Thymus (tissue), 11 donors: Measurements from ENCODE around the gene ZNF726. TPM values are rescaled to one million over a fixed set of nuclear protein-coding genes. Genes with fewer than 3 reads are reported as not detected.
"Not testable (repeated sequence)": the region's sequence is repeated elsewhere in the genome, so short reads cannot be mapped to it uniquely, and the experiment has no call there.

Experiments used
- DNase-seq, 9 donors: peaks; one replicate each; pipeline ENCODE4 v3.0.0-alpha.2; 2013; ENCODE audit warnings: low spot score in 9 of 9, low read depth in 6 of 9, missing footprints in 1 of 9
- H3K27ac ChIP-seq, 2 donors: one replicate each; pipeline ENCODE4 v1.5.1; 2013; ENCODE audit warnings: control low read depth in 1 of 2, low read depth in 1 of 2, low read length in 1 of 2, mild to moderate bottlenecking in 1 of 2, moderate library complexity in 1 of 2
- H3K27me3 ChIP-seq, 2 donors: one replicate each; pipeline ENCODE4 v1.5.1; 2013; ENCODE audit warnings: low read length in 1 of 2; ENCODE audit not compliant: control insufficient read depth in 2 of 2, insufficient read depth in 1 of 2
- H3K36me3 ChIP-seq, 2 donors: one replicate each; pipeline ENCODE4 v1.5.1; 2013; ENCODE audit warnings: low read length in 1 of 2, mild to moderate bottlenecking in 1 of 2, moderate library complexity in 1 of 2; ENCODE audit not compliant: control insufficient read depth in 2 of 2, insufficient read depth in 2 of 2
- H3K4me1 ChIP-seq, 2 donors: one replicate each; pipeline ENCODE4 v1.5.1; 2013; ENCODE audit warnings: low read length in 2 of 2; ENCODE audit not compliant: control insufficient read depth in 2 of 2, insufficient read depth in 2 of 2
- H3K4me3 ChIP-seq, 2 donors: one replicate each; pipeline ENCODE4 v1.5.1; 2013; ENCODE audit warnings: low read length in 2 of 2, control low read depth in 1 of 2, mild to moderate bottlenecking in 1 of 2
- H3K9me3 ChIP-seq, 2 donors: one replicate each; pipeline ENCODE4 v1.5.1; 2013; ENCODE audit warnings: low read length in 1 of 2, mild to moderate bottlenecking in 1 of 2; ENCODE audit not compliant: control insufficient read depth in 2 of 2, insufficient read depth in 1 of 2
- WGBS: extraction: QIAGEN DNeasy Blood & Tissue Kit; methylation state at CpG from one replicate; pipeline ENCODE4 v1.1.7; 2013; 5-methylcytosine and 5-hydroxymethylcytosine counted together
- polyA plus RNA-seq: library from polyadenylated mRNA; stranded (reverse); fragments of 200-250 nt; gene quantifications from one replicate; pipeline ENCODE4 v1.2.3, GENCODE V29; 2013
- total RNA-seq: library from RNA; stranded (reverse); fragments of 120-200 nt; gene quantifications from one replicate; pipeline ENCODE4 v1.2.4, GENCODE V29; 2013
- donor health status: healthy.

Gene ZNF726
- total and polyA plus RNA-seq, 2 donors, result 4.7 to 10.5 TPM

DNA sequence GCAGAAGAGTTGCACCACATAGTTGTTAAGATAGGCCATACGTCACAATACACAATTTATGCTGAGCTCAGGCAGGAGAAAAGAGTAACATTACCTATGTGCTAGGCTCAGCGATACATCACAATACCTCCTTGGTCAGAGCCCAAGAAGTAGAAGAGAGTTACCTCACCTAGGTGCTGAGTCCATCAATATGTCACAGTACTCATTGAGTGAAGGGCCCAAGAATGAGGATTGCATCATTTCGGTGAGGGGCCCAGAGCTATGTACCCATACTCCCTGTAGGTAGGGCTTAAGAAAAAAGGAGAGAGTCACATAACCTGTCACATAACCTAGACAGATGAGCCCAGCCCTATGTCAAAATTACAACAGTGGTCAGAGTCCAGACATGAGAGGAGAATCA is 62.6 kb downstream of the ZNF726 start:
- not testable (repeated sequence) for DNase-seq, H3K36me3 ChIP-seq, H3K27me3 ChIP-seq, H3K27ac ChIP-seq, H3K9me3 ChIP-seq, H3K4me3 ChIP-seq, H3K4me1 ChIP-seq
- WGBS, result 97% methylated on average over 3 of the region's 3 CpGs

- no peak overlapping the region for H3K27ac ChIP-seq
- WGBS, result 95% methylated on average over 1 of the region's 1 CpG
- no peaks in the 10 kb centered on the region for H3K4me1 ChIP-seq
- H3K9me3 ChIP-seq, result no peaks in the 10 kb centered on the region
- no peak overlapping the region for H3K4me3 ChIP-seq
- no peaks in the 10 kb centered on the region for H3K27me3 ChIP-seq
- no peaks in the 10 kb centered on the region for H3K36me3 ChIP-seq
- DNase-seq, result no peak
Measured at GRCh38 chr19:23978068-23978467, 63.4 kb downstream of the ZNF726 start.

DNA sequence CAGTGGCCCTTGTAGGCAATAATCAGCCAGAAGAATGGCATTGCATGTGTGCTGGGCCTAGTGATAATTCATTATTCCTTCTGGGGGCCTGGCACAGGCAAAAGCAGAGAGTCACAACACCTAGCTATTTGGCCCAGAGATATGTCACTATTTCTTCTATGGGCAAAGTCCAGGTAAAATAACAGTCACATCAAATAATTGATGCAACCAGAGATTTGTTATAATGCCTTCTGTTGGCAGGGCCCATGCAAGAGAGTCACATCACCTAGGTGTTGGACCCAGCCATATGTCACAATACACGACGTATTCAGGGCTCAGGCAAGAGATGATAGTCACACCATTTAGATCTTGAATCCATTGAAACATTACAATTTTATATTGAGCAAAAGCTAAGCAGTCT is 66.1 kb downstream of the ZNF726 start:
- Histone ChIP-seq H3K27ac (no peak overlapping the region), H3K36me3 (no peaks in the 10 kb centered on the region), H3K27me3 (no peaks in the 10 kb centered on the region), H3K4me1 (no peaks in the 10 kb centered on the region), H3K9me3 (no peaks in the 10 kb centered on the region), H3K4me3 (no peak overlapping the region)
- DNase-seq, result no peak
- WGBS, result 95% methylated on average over 2 of the region's 2 CpGs

GRCh38 chr19:23981863-23982262 is 67.2 kb downstream of the ZNF726 start:
- Histone ChIP-seq H3K36me3 (no peaks in the 10 kb centered on the region), H3K27me3 (no peaks in the 10 kb centered on the region), H3K4me1 (no peaks in the 10 kb centered on the region), H3K27ac (no peak overlapping the region), H3K4me3 (no peak overlapping the region), H3K9me3 (no peaks in the 10 kb centered on the region)
- 95% methylated on average over 2 of the region's 2 CpGs for WGBS
- no peak for DNase-seq

GRCh38 chr19:23983406-23983805 is 68.7 kb downstream of the ZNF726 start:
- Histone ChIP-seq H3K9me3 (no peaks in the 10 kb centered on the region), H3K4me3 (no peak overlapping the region), H3K27ac (no peak overlapping the region), H3K4me1 (no peaks in the 10 kb centered on the region), H3K27me3 (no peaks in the 10 kb centered on the region), H3K36me3 (no peaks in the 10 kb centered on the region)
- WGBS, result 56% methylated on average over 1 of the region's 1 CpG
- no peak for DNase-seq

Other genes starting within 250 kb of the ZNF726 start
- gene ZNF675, start 227.7 kb upstream of the ZNF726 start, total RNA-seq, result 17.3 TPM
- gene ZNF675, start 227.7 kb upstream of the ZNF726 start, polyA plus RNA-seq, result 11.6 TPM
- 3.9 TPM for gene ZNF681, start 156.0 kb upstream of the ZNF726 start, total RNA-seq
- 2.8 TPM for gene ZNF681, start 156.0 kb upstream of the ZNF726 start, polyA plus RNA-seq
- 20.4 TPM for gene ZNF254, start 172.3 kb downstream of the ZNF726 start, total RNA-seq
- 13.1 TPM for gene ZNF254, start 172.3 kb downstream of the ZNF726 start, polyA plus RNA-seq